Epithelial cell of esophagus (primary cell): ENCODE results near the gene RCN2.

Experiments
- DNase-seq: peaks from one replicate; pipeline ENCODE4 v3.0.0; 2010; ENCODE audit warnings: low read depth
- H3K4me3 ChIP-seq: 2 replicates; pipeline ENCODE4 v1.5.1; 2011; ENCODE audit warnings: mild to moderate bottlenecking, low read length, control low read depth
- TF ChIP-seq, protein P1 (sequence below): IDR thresholded peaks from 2 replicates; pipeline ENCODE4 v1.5.1; 2011; ENCODE audit warnings: low read depth, mild to moderate bottlenecking, low read length, control low read depth, inconsistent platforms; ENCODE audit not compliant: insufficient read depth; ENCODE audit errors: missing control alignments

RCN2 gene

DNA sequence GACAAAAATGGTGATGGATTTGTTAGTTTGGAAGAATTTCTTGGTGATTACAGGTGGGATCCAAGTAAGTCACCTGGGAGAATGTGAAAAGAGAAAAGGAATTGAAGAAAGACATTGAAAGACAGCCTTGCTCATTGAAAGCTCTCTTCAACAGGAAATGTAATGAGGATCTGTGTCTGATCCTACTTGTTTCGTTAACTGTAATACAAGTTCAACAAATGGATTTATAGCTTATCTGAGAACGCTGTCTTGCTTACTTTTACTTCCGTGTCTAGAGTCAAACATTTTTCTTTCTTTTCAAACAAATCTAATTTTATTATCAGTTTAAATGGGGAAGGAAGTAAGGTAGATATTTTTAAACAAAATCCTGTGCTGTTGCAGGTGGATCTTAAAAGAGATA lies 15.9 kb downstream of the RCN2 start:
- no peak for DNase-seq
- H3K4me3 ChIP-seq = no peak overlapping the region
- TF ChIP-seq, protein P1, sequence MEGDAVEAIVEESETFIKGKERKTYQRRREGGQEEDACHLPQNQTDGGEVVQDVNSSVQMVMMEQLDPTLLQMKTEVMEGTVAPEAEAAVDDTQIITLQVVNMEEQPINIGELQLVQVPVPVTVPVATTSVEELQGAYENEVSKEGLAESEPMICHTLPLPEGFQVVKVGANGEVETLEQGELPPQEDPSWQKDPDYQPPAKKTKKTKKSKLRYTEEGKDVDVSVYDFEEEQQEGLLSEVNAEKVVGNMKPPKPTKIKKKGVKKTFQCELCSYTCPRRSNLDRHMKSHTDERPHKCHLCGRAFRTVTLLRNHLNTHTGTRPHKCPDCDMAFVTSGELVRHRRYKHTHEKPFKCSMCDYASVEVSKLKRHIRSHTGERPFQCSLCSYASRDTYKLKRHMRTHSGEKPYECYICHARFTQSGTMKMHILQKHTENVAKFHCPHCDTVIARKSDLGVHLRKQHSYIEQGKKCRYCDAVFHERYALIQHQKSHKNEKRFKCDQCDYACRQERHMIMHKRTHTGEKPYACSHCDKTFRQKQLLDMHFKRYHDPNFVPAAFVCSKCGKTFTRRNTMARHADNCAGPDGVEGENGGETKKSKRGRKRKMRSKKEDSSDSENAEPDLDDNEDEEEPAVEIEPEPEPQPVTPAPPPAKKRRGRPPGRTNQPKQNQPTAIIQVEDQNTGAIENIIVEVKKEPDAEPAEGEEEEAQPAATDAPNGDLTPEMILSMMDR = no peak

DNA sequence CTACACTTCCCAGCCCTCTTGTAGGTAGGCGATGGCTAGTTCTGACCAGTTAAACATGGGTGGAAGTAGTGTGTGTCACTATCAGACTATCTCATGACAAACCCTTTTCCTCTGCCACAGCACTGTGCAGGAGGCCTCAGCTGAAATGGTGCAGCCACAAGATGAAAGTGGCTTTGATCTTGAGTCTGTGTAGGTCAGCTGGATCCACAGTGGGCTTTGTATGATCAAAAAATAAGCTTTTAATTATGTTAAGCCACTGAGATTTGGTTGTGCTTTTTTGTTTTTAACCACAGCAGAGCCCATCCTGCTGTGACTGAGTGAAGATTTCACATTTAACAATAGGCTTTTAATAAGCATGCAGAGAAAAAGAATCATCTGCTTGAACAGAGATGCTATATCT lies 19.7 kb downstream of the RCN2 start:
- no peak overlapping the region for H3K4me3 ChIP-seq
- TF ChIP-seq, protein P1 = no peak
- DNase-seq = no peak

DNA sequence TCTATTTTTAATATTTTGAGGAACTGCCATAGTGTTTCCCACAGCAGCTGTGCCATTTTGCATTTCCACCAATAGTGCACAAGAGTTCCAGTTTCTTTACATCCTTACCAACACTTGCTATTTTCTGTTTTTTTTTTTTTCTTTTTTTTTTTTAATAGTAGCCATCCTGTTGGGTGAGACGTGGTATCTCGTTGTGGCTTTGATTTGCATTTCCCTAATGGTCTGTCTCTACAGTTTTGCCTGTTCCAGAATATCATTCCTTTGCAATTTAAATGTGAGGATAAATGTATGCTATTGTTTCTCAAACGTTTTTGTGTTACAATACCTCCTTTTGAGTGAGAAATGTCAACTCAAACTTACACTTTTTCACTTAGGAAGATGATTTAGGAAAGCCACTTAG lies 22.4 kb downstream of the RCN2 start:
- TF ChIP-seq, protein P1 = no peak
- no peak overlapping the region for H3K4me3 ChIP-seq
- no peak for DNase-seq

DNA sequence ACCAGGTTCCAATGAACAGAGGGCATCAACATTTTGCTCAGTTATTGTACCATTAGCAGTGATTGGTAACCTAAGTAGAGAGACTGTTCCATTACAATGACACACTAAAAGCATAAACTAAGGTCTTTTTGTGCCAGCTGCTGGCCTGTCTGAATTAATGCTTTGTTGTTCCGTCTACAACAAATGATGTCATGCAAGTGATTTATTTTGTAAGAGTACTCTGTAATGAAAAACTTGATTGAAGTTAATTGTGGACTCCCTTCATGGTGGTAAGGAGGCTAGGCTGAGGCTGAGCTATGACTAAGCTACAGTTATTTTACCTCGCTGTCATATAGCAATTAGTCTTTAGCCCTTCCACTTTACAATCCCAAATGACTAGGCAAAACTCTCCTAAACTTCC lies 23.2 kb downstream of the RCN2 start:
- TF ChIP-seq, protein P1 = no peak
- H3K4me3 ChIP-seq = no peak overlapping the region
- no peak for DNase-seq

DNA sequence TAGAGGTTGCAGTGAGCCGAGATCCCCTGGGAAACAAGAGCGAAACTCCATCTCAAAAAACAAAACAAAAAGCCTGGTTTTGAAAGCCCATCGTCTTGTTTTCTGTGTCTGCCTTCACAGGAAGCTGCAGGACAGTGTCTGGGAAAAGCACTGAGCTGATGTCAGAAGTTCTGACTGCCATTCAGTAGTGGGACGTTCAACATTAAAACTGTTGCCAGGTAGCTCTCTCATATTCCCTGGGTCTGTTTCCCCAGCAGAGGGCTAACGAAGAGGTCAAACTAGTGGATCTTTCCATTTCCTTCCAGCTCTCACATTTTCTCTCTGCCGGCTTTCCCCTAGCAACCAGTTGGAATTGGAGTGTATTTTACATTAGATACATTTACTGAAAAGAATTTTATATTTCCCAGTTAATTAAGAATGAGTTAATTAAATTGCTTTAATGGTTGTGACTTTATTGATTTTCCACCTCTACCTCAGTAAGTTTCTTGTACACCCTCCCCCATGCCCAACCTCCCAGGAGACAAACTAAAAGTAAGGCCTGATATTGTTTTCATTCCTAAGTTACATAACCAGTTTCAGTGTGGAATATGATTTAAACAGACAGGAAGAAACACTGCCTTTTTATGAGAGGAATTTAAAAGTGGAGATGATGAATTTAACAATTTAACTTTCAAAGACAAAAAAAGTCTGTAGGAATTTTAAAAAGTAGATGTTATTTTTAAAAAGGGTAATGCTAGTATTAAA lies 29.9 kb downstream of the RCN2 start:
- no peak for DNase-seq
- no peak overlapping the region for H3K4me3 ChIP-seq
- TF ChIP-seq, protein P1 = no peak

DNA sequence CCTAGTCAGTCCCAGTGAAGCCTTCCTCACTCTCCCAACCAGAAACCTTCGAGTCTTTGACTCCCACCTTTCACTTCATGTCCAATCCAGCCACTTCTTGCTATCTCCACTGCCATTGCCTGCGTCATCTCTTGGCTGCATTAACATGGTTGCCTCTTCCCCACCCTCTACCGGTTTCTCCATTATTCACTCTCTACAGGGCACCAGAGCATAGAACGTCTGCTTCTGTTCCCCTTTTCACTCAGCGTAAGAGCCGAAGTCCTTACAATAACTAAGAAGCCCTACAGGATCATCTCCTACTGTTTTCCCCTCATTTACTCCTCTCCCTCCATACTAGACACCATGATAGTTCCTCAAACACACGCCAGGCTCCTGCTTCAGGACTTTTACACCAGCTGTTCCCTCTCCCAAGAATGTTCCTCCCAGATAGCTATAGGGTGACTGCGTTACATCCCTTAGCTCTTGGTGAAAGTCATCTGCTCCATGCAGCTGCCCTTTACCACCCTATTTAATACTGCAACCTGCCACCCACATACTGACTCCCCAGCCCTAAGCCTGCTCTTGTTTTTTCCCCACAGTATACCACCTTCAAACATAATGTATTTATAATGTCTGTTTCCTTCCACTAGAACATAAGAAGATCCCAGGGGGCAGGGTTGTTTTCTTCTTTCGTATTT lies 30.9 kb downstream of the RCN2 start:
- DNase-seq = no peak
- TF ChIP-seq, protein P1 = no peak

DNA sequence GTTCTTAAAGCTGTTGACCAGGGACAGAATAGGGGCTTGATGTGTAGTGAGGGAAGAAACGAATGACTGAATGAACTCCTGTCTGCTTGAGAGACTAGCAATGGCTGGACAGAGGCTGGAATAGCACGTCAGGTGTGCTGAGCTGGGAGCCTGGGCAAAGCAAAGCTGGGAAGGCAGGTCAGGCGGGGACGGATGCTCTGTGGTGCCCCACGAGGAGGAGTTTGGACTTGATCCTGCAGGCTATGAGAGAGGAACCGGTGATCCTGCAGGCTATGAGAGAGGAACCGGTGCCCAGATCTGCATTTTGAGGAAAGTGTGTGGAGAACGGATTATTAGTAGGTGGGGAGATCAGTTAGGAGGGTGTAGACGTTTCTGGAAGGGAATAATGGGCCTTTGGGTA lies 32.0 kb downstream of the RCN2 start:
- TF ChIP-seq, protein P1 = peak; percentile 12
- H3K4me3 ChIP-seq = no peak overlapping the region

More for the DNA sequence above, 30.9 kb downstream of the RCN2 start:
- no peak overlapping the region for H3K4me3 ChIP-seq

More for the DNA sequence above, 32.0 kb downstream of the RCN2 start:
- DNase-seq = peak; percentile 36
